Head of caudate nucleus (tissue), 42 donors: ENCODE data around the gene KTN1.

Experiments
- DNase-seq, 42 donors: peaks; one replicate each; pipeline versions ENCODE4 v3.0.0 to v3.0.0-alpha.2; 2020 to 2021; ENCODE audit warnings: mixed read lengths in 7 of 42
- intact Hi-C: fragments of 100-400 bp; cut with DNase I; formaldehyde crosslinking; loops from one replicate; pipeline ENCODE4 v1.15.0; 2022

KTN1 gene

DNA sequence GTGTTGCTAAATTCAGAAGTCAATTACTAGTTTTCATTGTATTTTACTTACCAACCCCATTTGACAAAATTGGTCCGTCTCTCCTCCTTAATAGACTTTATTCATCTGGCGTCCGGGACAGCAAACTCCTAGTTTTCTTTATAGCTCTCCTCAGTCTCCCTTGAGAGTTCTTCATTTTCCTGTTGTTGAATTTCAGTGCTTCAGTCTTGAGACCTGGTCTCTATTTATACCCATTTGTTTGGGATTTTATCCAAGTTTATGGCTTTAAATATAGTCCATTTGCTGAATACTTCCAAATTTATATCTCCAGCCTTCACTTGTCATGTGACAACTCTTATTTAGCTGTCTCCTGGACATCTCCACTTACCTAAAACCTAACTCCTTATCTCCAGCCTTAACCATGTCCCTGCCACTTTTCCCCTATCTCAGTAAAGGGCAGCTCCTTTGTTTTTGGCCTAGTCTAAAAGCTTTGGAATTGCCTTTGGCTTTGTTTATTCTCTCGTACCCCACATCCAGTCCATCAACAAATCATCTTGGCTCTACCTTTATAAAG, 23.5 kb downstream of the KTN1 start:
- intact Hi-C loops = no loop called here
- no peak for DNase-seq

DNA sequence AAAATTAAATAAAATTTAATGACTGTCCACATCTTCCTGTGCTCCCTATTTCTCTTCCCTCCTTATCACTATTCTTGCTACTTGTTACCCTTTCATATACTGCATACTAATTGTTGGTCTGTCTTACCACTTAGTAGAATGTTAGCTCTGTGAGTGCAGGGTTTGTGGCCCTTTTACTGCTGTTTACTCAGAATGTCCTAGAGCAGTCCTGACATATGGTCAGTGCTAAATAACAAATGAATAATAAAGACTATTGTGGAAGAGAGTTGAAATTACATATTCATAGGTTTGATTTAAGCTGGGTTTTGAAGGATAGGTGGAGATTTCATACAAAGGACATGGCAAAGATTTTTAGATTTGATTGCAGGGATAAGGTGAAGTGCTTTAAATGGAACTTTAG, 24.5 kb downstream of the KTN1 start:
- intact Hi-C loops = no loop called here
- no peak for DNase-seq

DNA sequence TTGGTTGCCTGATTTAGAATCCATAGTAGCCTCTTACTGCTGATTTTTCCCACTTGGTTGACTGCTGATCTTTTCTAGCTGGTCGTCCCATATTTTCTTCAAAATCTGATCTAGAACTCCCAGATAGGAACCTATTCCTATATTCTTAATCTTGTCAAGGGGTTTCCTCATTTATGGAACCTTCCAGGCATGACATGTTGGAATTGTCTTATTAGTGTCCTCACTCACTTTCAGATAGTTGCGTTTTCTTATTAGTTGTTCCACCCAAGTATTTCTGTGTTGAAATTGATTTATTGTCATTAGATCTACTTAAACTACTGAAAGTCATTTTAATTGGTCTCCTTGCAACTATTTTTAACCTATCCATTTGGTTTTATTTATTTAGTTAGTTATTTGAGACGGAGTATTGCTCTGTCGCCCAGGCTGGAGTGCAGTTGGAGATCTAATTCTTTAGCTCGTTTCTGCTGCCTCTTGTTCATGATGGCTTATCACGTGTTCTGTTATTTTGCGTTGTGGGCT, 25.0 kb downstream of the KTN1 start:
- intact Hi-C loops = no loop called here
- DNase-seq = no peak

DNA sequence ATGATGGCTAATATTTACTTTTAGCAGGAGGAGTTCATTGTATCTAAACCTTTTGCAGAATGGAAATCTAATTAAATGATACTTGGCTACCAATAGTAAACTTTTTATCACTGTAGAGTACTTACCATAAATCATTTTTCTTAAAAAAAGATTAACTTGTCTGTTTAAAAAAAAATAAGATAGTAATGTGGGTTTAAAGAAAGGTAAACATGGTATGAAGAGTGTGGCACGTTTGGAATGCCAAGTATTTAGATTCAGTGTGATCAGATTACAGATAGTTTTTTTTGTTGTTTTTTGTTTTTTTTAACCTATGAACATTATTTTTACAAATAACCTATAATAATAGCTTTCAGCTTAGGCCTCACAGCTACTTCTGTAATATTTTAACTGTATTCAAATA, 25.8 kb downstream of the KTN1 start:
- DNase-seq = no peak

DNA sequence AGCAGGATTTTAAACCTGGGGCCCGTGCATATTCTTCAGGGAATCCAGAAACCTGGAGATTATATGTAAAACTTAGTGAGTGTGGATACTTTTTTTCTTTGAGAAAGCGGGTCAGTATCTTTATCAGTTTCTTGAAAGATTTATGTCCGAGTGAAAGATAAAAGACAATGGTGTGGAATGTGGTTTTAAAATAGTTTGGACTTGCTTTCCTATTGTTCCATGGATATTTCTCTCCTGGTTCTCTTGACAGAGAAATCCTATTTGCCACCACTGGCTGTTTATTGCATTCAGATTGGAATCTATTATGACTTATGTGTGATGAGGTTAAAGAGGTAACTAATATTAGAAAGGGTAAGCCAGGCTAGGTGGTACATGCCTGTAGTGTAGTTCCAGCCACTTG, 27.4 kb downstream of the KTN1 start:
- DNase-seq = no peak

More for the DNA sequence above, 25.8 kb downstream of the KTN1 start:
- intact Hi-C loops = no loop called here

DNA sequence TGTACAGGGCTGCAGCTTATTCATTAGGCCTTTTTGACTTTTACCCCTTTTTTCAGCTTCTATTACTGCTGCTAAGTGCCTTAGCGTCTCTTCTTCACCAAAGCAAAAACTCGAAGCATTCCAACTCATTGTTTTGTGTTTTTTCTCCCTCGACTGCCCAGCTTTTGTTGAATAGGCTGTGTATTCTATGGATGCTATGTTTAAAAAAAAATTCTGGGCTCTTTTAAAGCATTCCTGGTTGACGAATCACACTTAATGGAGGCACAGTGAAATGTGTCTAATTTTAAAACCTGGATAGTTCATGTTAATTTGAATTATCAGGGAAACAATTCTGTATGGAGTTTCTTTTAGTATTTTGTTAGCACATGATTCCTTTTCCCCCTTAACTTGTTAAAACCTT, 29.7 kb downstream of the KTN1 start:
- intact Hi-C loops = no loop called here
- no peak for DNase-seq

More for the DNA sequence above, 27.4 kb downstream of the KTN1 start:
- intact Hi-C loops = no loop called here

DNA sequence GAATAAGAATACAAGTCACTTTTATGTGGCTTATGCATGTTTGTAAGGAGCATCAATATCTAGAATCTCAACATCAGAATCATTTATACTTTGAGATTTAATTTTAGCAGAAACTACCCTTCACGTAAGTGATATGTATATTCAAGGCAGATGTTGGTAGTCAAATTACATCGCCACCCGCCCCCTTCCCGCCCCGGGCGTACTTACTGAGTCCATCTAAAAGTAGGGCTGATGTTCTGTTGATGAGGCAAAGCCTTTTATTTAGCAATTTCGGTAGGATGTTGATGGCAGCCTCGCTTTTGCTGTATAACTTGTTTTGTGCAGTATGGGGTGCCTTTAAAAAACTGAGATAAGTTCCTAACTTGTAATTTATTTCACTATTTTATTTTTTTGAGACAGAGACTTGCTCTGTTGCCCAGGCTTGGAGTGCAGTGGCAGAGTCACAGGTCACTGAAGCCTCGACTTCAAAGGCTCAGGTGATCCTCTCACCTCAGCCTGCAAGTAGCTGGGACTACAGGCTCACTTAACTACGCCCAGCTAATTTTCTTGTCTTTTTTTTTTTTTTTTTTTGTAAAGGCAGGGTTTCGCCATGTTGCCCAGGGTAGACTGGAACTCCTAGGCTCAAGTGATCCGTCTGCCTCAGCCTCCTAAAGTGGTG, 30.8 kb downstream of the KTN1 start:
- no peak for DNase-seq
- intact Hi-C loops = no loop called here

DNA sequence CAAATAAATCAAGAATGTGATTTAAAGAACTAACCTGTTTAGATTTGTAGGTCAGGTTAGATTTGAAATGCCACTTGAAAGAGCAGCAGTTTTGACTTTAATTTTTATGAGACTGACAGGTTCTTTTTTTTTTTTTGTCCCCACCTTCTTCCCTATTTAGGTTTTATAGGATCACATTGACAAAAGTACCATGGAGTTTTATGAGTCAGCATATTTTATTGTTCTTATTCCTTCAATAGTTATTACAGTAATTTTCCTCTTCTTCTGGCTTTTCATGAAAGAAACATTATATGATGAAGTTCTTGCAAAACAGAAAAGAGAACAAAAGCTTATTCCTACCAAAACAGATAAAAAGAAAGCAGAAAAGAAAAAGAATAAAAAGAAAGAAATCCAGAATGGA, 31.9 kb downstream of the KTN1 start:
- no peak for DNase-seq
- intact Hi-C loops = no loop called here

DNA sequence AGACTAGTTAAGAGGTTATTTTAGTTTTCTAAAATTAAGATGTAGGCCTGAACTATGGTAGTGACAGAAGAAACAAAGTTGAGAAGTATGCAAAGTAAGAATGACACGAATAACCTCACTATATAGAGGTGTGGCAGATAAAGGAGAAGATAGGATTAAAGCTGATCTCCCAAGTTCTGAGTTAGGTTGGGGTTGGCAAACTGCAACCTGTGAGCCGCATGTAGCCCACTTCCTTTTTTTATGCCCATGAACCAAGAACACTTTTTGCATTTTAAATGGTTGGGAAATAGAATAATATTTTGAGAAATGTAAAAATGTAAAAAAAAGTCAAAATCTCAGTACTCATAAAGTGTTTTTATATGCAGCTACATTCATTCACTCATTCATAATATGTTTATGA, 34.3 kb downstream of the KTN1 start:
- intact Hi-C loops = no loop called here
- no peak for DNase-seq

DNA sequence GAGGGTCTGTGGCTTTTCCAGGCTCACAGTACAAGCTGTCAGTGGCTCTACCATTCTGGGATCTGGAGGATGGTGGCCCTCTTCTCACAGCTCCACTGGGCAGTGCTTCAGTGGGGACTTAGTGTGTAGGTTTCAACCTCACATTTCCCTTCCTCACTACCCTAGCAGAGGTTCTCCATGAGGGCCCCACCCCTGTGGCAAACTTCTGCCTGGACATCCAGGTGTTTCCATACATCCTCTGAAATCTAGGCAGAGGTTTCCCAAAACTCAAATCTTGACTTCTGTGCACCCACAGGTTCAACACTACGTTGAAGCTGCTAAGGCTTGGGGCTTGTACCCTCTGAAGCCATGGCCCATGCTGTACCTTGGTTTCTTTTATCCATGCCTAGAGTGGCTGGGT, 40.3 kb downstream of the KTN1 start:
- intact Hi-C loops = no loop called here
- DNase-seq = no peak

DNA sequence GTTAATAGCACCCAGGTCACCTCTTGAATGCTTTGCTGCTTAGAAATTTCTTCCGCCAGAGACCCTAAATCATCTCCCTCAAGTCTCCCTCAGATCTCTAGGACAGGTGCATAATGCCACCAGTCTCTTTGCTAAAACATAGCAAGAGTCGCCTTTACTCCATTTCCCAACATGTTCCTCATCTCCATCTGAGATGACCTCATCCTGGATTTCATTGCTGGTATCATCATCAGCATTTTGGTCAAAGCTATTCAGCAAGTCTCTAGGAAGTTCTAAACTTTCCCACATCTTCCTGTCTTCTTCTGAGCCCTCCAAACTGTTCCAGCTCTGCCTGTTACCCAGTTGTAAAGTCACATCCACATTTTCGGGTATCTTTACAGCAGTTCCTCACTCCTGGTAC, 41.0 kb downstream of the KTN1 start:
- intact Hi-C loops = no loop called here
- no peak for DNase-seq

DNA sequence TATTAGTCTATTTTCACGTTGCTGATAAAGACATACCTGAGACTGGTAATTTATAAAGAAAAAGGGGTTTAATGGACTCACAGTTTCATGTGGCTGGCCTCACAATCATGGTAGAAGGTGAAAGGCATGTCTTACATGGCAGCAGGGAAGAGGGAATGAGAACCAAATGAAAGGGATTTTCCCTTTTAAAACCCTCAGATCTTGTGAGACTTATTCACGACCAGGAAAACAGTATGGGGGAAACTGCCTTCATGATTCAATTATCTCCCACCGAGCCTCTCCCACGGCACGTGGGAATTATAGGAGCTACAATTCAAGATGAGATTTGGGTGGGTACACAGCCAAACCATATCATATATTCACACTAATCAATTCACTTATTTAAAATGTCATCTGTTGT, 41.4 kb downstream of the KTN1 start:
- DNase-seq = no peak
- intact Hi-C loops = no loop called here

DNA sequence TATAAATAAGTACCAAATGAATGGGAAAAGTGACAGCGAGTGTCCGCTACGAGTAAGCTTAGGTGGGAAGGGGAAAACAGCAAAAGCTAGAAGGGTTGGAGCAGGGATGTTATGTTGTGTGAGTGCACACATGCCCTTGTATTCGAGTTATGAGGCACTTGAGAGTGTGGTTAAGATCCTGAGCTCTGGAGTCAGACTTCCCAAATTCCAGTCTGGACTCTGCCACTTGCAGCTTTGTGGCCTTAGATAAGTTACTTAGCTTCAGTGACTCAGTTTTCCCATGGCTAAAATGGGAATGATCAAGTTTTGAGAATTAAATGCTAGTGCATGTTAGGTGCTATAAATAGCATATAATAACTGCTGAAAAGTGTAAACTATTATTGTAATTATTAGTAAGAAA, 44.9 kb downstream of the KTN1 start:
- intact Hi-C loops = no loop called here
- no peak for DNase-seq

DNA sequence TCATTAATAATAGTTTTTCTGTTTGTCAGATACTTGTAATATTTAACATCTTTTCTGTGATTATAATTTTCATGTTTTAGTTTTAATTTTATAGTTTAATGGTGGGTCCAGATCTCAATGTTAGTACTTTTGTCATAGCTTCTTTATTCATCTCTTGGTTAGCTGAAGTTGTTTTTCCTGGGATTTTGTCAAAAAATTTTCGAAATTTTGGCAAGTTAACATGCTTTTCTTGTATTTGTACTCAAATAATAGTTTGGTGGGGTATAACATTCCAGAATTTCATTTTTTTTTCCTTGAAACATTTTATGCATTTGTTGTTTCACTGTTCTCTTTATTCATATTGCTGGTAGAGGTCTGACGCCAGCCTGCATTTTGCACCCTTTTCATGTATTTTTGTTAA, 45.5 kb downstream of the KTN1 start:
- DNase-seq = no peak
- intact Hi-C loops = no loop called here

DNA sequence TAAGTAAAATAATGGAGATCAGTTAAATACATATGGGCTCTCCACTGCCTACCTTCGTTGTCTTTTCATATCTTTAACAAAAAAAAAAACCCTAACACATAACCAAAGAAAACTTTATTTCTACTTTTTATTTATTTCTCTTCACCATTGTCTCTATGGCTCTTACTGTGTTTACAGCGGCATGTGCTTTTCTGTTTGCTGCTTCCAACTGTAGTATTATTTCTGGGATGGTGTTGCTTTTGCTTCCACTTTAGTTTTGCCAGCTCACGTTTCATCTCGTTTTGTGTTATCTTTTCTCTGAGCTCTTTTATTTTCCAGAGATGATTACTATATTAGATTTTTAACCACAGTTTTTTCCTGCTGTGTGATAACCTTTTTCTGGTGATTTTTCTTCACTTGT, 46.1 kb downstream of the KTN1 start:
- no peak for DNase-seq
- intact Hi-C loops = no loop called here

DNA sequence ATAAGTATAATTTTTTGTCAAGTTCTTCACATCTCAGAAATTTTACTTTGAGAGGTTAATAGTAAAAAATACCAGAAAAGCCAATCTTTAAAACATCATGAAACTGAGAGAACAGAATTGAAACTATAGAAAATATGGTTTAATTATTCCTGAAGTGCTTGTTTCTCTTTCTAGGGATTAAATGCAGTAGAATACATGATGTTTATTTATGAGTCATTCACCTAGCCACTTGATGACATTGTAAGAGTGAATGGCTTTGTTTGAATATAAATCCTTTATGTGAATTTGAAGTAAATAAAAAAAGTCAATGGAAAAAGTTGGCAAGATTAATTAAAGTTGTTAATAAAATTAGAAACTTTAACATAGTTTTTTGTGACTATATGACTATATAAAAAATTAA, 48.4 kb downstream of the KTN1 start:
- no peak for DNase-seq
- intact Hi-C loops = no loop called here

DNA sequence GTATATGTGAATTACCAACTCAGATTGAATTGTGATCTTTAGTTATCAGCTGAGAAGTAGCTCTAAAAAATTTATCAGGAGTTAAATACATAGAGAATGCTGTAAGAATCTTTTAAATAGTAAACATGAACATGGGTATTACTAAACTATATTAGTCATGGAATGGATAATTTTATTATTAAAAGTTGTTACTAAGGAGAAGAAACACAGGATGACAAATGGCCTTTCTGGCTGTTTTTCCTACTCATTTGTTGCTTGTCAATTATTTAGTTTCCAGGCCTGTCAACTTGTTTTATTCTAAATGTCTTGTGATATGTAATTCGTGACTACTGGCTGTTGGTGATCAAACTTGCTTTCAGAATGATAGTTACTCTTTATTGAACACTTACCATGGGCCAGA, 58.7 kb downstream of the KTN1 start:
- intact Hi-C loops = no loop called here
- no peak for DNase-seq

DNA sequence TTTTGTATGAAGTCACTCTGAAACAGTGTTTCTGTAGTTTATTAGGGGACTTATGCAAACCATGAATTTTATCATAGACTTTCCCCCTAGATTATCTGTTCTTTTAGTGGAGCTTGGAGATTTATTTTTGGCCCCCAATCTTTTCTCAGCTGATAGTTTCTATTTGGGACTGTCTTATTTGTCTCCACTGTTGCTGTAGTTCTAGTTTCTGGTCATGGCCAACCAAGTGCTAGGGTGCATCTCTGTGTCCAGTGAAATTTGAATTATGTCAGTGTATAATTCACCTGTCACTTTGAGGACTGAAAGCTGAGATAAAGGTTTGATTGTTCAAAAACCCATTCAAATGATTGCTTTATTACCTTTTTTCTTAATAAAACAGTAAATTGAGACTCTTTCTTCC, 61.3 kb downstream of the KTN1 start:
- intact Hi-C loops = no loop called here
- DNase-seq = no peak

DNA sequence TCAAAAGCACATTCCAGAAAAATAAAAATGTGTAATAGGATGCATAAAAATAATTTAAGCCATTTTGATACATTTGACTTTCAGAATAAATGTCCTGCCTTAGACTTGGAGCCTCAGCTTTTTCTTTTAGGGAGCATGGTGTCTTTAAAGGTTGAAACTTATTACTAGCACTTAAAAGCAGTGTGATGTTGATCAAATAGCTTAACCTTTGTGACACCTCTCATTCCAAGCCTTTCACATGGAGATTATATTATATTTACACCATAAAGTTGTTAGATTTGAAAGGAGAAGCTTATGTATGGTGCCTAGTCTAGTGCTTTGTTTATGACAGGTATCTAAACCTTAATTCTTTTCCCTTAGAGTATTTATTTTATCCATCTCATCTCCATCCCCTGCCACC, 61.9 kb downstream of the KTN1 start:
- intact Hi-C loops = no loop called here
- DNase-seq = no peak

DNA sequence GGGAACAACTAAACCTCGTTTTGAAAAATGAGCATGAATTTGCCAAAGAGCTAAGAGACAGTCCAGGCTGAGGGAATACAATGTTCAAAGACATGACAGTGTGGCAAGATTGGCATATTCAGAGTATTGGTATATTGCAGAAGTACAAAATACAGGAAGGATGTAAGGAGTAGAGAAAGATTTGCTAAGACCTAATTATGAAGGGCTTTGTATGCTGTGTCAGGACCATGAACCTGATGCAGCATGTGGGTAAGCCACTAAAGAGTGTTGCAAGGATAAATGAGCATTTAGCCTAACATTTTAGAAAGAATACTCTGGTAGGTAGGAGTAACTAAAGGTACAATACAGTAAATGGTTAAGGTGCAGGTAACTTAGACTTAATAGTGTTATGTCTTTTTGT, 65.1 kb downstream of the KTN1 start:
- intact Hi-C loops = no loop called here

More for the DNA sequence above, 65.1 kb downstream of the KTN1 start:
- no peak for DNase-seq
